ENCODE data around the gene GRIK1.

GRIK1 gene

DNA sequence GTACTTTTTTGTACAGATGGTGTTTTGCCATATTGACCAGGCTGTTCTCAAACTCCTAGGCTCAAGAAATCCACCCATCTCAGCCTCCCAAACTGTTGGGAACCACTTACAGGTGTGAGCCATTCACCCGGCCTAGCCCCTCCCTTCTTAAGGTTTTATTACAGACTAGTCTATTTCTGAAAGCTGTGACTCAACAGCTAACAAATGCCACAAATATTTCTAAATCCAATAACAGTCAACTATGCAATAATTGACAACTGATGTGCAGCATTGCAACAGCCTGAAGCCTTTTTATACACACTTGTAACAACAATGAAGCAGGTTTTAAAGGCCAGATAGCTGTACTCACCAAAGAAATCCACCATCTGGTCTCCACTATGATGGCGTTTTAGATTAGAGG, 51.4 kb downstream of the GRIK1 start:
- Mint-ChIP-seq H3K36me3 (ENCODE audit: low read depth) (no peaks in the 10 kb centered on the region), H3K9me3 (no peaks in the 10 kb centered on the region), H3K4me3 (no peak overlapping the region), H3K4me1 (ENCODE audit: low read depth) (no peaks in the 10 kb centered on the region), H3K27ac (no peak overlapping the region), H3K27me3 (no peaks in the 10 kb centered on the region)
- intact Hi-C loops (cut with micrococcal nuclease): no loop called here

DNA sequence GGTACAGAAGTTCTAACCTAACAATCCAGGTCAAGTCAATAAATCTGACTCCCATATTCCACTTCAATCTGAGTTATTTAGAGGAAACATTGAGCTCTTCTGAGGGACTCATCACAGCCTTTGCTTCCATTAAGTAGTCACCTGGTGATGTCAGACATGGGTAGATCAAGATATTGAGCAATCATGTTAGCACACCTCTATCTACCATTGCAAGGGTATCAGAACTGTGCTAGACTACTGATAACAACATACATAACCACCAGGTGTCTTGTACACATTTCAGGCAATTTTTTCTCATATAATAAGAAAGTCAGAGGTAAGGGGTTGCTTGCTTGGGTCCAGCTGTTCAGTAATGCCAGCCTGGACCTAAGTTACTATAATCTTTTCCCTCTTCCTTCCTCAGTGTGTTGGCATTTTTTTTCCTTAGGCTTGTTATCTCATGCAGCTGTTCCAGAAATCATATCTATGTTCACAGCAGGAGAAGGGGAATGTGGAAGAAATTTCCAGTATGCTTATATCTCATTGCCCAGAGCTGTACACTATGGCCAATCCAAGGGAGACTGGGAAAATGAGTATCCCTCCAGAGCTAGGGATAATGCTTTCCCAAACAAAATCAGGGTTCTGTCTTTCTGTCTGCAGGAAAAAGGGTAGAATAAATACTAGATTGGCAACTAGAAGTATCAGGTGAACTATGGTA, 52.3 kb downstream of the GRIK1 start:
- Mint-ChIP-seq H3K36me3 (ENCODE audit: low read depth) (no peaks in the 10 kb centered on the region), H3K4me3 (no peak overlapping the region), H3K27ac (no peak overlapping the region), H3K9me3 (no peaks in the 10 kb centered on the region), H3K27me3 (no peaks in the 10 kb centered on the region), H3K4me1 (ENCODE audit: low read depth) (no peaks in the 10 kb centered on the region)
- intact Hi-C loops (cut with micrococcal nuclease): no loop called here

DNA sequence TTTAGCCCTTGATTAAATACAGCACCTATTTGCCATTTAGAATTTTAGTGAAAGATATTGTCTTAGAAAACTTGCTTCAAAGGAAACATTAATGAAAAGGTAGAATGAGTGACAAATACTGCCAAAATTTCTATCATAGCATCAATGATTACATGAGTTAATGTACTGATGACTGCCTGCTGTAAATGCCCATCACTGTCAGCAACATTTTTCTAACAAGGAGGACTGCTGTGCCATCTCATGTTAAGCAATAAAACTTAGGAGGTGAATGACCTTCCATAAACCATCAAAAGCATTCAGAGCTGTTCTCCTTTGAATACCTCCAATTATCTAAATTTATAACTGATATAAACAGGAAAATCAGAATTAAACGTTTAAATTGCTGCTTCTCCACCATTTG, 54.3 kb downstream of the GRIK1 start:
- no peaks in the 10 kb centered on the region for H3K9me3 Mint-ChIP-seq
- intact Hi-C loops (cut with micrococcal nuclease): no loop called here

DNA sequence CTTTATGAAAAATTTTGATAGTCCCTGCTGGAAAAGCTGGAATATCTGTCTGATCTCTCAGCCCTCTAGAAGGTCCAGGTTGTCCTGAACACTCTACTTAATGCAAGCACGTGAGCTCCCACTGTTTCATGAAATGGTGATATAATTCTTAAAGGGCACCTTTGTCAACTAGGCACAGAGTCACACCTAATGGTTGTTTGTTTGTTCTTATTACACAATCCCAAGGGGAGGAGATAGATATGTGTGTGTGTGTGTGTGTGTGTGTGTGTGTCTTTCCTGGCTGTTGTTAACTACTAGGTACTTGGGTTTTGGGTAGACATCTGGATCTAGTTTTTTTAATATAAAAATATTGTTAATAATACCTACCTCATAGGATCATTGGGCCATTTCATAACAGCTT, 63.9 kb downstream of the GRIK1 start:
- Mint-ChIP-seq H3K36me3 (ENCODE audit: low read depth) (no peaks in the 10 kb centered on the region), H3K4me3 (no peak overlapping the region), H3K9me3 (no peaks in the 10 kb centered on the region), H3K4me1 (ENCODE audit: low read depth) (no peaks in the 10 kb centered on the region), H3K27ac (no peak overlapping the region), H3K27me3 (no peaks in the 10 kb centered on the region)
- intact Hi-C loops (cut with micrococcal nuclease): no loop called here

More for the DNA sequence above, 54.3 kb downstream of the GRIK1 start:
- Mint-ChIP-seq H3K27ac (no peak overlapping the region), H3K36me3 (ENCODE audit: low read depth) (no peaks in the 10 kb centered on the region), H3K4me1 (ENCODE audit: low read depth) (no peaks in the 10 kb centered on the region), H3K4me3 (no peak overlapping the region), H3K27me3 (no peaks in the 10 kb centered on the region)

DNA sequence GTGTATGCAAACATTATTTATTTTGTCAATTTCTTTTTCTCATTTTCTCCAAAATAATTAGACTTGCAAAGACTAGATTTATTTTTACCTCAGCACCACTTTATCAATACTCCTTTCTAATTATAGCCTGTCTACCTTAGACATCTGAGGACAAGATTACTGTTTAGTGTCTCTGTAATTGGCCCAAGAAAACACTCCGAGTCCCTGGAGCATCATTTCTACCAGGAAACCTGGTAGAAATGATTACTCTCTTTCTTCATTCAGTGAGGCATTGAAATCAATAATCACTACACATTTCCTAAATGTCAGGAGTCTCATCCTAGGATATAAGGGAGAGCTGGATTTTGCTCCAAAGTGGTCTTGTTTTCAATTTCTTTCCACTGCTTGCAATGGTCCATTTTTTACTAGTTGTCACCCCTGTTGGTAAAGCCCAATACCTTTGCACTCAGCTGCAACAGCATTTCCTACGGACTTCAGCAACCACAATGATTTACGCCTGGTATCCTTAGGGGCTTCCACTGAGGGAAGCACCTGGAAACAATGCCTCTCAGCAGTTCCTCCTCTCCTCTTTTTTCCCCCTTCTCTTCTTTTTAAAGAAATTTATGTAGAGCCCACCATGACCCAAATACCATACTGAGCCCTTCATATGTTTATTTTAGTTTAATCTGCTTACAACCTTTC, 64.6 kb downstream of the GRIK1 start:
- Mint-ChIP-seq H3K4me1 (ENCODE audit: low read depth) (no peaks in the 10 kb centered on the region), H3K27ac (no peak overlapping the region), H3K36me3 (ENCODE audit: low read depth) (no peaks in the 10 kb centered on the region), H3K4me3 (no peak overlapping the region), H3K9me3 (no peaks in the 10 kb centered on the region), H3K27me3 (no peaks in the 10 kb centered on the region)
- intact Hi-C loops (cut with micrococcal nuclease): no loop called here

DNA sequence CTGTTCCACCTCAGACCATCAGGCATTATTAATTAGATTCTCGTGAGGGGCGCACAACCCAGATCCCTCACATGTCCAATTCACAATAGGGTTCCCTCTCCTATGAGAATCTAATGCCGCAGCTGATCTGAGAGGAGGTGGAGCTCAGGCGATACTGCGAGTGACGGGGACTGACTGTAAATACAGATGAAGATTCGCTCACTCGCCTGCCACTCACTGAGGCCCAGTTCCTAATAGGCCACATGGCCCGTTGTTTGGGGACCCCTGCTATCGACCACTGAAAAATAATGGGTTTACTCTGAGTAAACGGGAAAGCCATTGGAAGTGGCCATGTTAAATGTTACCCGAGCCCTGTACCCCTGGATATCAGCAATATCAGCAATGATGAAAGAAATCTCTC, 65.9 kb downstream of the GRIK1 start:
- Mint-ChIP-seq H3K4me3 (no peak overlapping the region), H3K36me3 (ENCODE audit: low read depth) (no peaks in the 10 kb centered on the region), H3K4me1 (ENCODE audit: low read depth) (no peaks in the 10 kb centered on the region), H3K9me3 (no peaks in the 10 kb centered on the region), H3K27ac (no peak overlapping the region), H3K27me3 (no peaks in the 10 kb centered on the region)
- intact Hi-C loops (cut with micrococcal nuclease): no loop called here

DNA sequence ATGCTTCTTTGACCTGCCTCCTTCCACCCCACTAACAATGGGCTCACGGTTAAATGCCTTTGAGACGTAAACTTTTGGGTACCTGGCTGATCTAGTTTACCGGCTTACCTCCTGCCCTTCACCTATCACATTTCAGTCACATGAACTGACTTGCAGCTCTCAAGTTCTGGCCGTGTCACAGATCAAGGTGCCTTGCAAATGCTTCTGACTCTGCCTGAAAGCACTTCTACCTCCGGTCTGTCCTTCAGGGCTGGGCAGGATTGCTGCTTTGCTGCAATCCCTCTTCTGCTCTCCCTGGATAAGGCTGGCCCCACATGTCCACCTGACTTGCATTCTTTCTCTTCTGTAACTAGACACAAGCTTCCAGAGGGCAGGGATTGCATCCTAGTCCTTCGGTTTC, 69.0 kb downstream of the GRIK1 start:
- H3K4me1 Mint-ChIP-seq (ENCODE audit: low read depth): no peaks in the 10 kb centered on the region
- H3K4me3 Mint-ChIP-seq: no peak overlapping the region
- peaks cover 2% of the 10 kb centered on the region for H3K27me3 Mint-ChIP-seq
- intact Hi-C loops (cut with micrococcal nuclease): no loop called here
- no peaks in the 10 kb centered on the region for H3K9me3 Mint-ChIP-seq
- no peak overlapping the region for H3K27ac Mint-ChIP-seq
- H3K36me3 Mint-ChIP-seq (ENCODE audit: low read depth): no peaks in the 10 kb centered on the region

DNA sequence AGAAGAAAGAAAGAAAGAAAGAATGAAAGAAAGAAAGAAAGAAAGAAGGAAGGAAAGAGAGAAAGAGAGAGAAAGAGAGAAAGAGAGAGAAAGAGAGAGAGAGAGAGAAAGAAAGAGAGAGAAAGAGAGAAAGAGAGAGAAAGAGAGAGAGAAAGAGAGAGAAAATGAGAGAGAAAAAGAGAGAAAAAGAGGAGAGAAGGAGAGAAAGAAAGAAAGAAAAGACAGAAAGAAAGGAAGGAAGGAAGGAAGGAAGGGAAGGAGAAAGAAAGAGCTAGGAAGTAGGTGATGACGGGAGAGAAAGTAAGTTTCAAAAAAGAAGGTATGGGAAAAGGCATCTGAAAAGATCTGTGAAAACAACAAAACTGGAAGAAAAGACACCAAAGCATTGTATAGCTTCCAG, 72.0 kb downstream of the GRIK1 start:
- Mint-ChIP-seq H3K9me3 (no peaks in the 10 kb centered on the region), H3K4me3 (no peak overlapping the region), H3K4me1 (ENCODE audit: low read depth) (no peaks in the 10 kb centered on the region), H3K27me3 (peaks cover 3% of the 10 kb centered on the region), H3K36me3 (ENCODE audit: low read depth) (no peaks in the 10 kb centered on the region), H3K27ac (no peak overlapping the region)
- intact Hi-C loops (cut with micrococcal nuclease): no loop called here

DNA sequence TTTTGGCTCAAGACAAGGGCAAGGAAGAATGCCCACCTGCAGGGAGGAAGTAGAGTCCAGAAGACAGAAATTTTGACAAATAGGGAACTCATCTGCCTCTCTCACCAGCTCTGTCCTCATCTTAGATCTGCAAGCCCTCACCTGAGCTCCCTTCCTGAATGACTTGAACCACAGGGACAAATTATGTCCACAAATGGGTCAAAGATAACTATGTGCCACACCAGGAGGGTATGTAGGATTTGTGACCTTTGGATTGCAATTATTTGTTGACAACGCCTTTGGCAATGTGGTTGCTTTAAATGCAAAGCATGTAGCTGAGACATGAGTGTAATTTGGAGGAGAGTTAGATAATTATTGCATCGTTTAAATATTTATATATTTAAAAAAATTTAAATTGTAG, 79.5 kb downstream of the GRIK1 start:
- Mint-ChIP-seq H3K4me1 (ENCODE audit: low read depth) (no peaks in the 10 kb centered on the region), H3K27ac (no peak overlapping the region), H3K9me3 (no peaks in the 10 kb centered on the region), H3K36me3 (ENCODE audit: low read depth) (no peaks in the 10 kb centered on the region), H3K27me3 (peaks cover 1% of the 10 kb centered on the region), H3K4me3 (no peak overlapping the region)
- intact Hi-C loops (cut with micrococcal nuclease): no loop called here

DNA sequence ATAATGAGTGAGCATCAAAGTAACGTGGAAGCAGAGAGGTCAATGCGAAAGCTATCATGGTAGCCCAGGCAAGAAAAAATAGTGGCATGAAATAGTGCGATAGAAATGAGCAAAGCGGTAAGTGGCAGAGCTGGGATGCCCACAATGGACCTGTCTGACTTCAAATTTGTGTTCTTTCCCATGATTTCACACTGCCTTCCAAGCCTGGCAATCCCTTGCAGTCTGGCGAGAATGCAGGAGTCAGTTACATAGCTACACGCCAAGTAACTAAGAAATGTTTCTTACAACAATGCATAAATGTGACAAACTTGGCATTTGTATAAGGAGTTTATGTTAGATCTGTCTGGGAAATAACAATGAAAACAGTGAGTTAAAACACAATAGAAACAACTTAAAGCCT, 82.6 kb downstream of the GRIK1 start:
- H3K9me3 Mint-ChIP-seq: no peaks in the 10 kb centered on the region
- no peaks in the 10 kb centered on the region for H3K36me3 Mint-ChIP-seq (ENCODE audit: low read depth)
- no peaks in the 10 kb centered on the region for H3K4me1 Mint-ChIP-seq (ENCODE audit: low read depth)
- intact Hi-C loops (cut with micrococcal nuclease): no loop called here
- no peak overlapping the region for H3K4me3 Mint-ChIP-seq
- no peaks in the 10 kb centered on the region for H3K27me3 Mint-ChIP-seq
- no peak overlapping the region for H3K27ac Mint-ChIP-seq

DNA sequence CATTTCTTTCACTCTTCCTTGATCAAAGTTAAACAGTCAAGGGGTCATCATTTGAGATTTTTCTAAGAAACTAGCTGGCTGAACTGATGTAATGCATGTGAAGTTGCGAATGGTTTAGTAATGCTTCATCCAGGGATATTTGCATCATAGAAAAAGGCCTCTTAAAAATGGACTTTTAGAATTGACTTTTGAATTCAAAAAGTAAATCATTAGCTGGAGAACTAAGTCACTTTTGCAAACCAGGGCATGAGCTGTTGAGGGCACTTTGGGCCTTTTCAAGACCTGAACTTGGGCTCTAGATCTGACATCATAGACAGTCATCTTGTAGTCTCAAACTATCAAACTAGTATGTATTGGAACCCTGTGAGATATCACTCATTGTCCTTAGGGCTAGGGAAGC, 85.0 kb downstream of the GRIK1 start:
- H3K9me3 Mint-ChIP-seq: no peaks in the 10 kb centered on the region
- H3K4me1 Mint-ChIP-seq (ENCODE audit: low read depth): no peaks in the 10 kb centered on the region
- no peak overlapping the region for H3K4me3 Mint-ChIP-seq
- no peaks in the 10 kb centered on the region for H3K27me3 Mint-ChIP-seq
- intact Hi-C loops (cut with micrococcal nuclease): no loop called here
- no peak overlapping the region for H3K27ac Mint-ChIP-seq
- no peaks in the 10 kb centered on the region for H3K36me3 Mint-ChIP-seq (ENCODE audit: low read depth)

DNA sequence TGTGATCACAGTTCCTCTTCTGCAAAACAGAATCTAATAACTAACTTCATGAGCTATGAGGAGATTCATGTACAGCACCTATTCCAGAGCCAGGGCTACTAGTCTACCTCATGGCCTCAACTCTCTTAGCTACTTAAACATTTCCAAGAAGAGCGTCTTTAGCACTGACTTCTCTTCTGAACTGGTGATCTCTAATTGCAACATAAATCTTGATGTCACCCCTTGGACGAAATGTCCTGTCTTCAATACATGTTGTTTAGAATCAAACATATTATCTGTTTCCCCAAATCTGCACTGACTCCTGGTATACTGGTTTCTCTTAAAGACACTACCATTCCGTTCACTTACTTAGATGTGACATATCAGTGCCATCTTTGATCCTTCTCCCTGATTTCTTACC, 88.2 kb downstream of the GRIK1 start:
- Mint-ChIP-seq H3K4me3 (no peak overlapping the region), H3K36me3 (ENCODE audit: low read depth) (no peaks in the 10 kb centered on the region), H3K9me3 (no peaks in the 10 kb centered on the region), H3K27ac (no peak overlapping the region), H3K4me1 (ENCODE audit: low read depth) (no peaks in the 10 kb centered on the region), H3K27me3 (no peaks in the 10 kb centered on the region)
- intact Hi-C loops (cut with micrococcal nuclease): no loop called here

DNA sequence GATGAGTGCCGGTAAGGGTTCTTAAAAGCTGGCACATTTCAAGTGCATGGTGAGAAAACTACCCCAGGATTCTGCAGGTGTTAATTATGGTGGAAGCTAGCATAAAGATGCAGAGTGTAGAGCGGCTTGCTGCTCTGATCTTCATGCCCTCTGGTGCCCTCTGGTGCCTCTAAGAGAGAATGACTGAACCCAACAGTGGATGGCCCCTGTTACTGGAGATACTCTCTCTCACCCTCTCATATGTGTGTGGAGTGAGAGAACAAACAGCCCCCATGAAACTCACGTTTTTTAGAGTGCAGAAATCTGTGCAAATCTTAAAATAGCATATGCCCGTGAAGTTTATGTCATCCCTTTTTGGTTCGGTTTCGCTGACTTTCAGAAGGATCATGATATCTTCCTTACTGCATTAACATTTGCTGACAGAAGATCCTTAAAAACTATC, 90.0 kb downstream of the GRIK1 start:
- Mint-ChIP-seq H3K4me3 (no peak overlapping the region), H3K27ac (no peak overlapping the region), H3K9me3 (no peaks in the 10 kb centered on the region), H3K36me3 (ENCODE audit: low read depth) (no peaks in the 10 kb centered on the region), H3K4me1 (ENCODE audit: low read depth) (no peaks in the 10 kb centered on the region), H3K27me3 (no peaks in the 10 kb centered on the region)
- intact Hi-C loops (cut with micrococcal nuclease): loop anchor here (1.0 to 2.0 kb wide), 2 partner anchors 373 to 759 kb away; no protein-coding TSS in a partner anchor

DNA sequence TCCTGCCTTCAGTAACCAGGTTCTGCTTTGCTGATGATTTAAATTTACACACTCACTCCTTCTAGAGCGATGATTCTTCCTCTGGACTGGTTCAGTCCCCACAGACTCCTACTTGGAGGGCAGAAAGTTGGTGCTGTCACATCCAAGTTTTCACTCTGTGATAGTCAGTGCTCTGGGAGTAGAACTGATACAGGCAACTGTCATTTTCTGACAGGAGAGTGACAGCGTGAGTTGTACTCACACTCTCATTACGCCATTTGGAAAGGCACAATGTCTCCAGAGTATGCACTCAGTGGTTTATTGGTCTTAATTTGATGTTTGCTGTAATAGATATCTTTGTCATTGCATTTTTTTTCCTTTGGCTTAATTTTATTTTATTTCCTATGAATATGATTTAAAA, 96.0 kb downstream of the GRIK1 start:
- intact Hi-C loops (cut with micrococcal nuclease): no loop called here
- H3K36me3 Mint-ChIP-seq (ENCODE audit: low read depth): no peaks in the 10 kb centered on the region
- H3K27ac Mint-ChIP-seq: no peak overlapping the region
- no peaks in the 10 kb centered on the region for H3K4me1 Mint-ChIP-seq (ENCODE audit: low read depth)
- H3K4me3 Mint-ChIP-seq: no peak overlapping the region
- H3K9me3 Mint-ChIP-seq: no peaks in the 10 kb centered on the region
- H3K27me3 Mint-ChIP-seq: no peaks in the 10 kb centered on the region

DNA sequence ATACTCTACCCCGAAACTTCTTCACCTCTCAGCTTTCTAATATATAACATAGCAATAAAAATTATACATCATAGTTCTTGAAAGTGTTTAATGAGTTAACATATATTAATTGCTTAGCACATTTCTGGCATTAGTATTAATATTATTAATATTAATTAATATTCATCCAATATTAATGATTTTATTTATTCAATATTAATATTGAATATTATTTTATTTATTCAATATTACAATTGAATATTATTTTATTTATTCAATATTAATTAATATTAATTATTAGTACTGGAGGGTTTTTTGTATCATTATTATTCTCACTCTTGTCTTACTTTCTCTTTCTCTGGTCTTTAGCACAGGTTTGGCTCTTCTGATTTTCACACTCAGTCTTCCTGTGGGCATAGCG, 105.2 kb downstream of the GRIK1 start:
- no peaks in the 10 kb centered on the region for H3K27me3 Mint-ChIP-seq
- no peaks in the 10 kb centered on the region for H3K4me1 Mint-ChIP-seq (ENCODE audit: low read depth)
- H3K9me3 Mint-ChIP-seq: peaks cover 19% of the 10 kb centered on the region
- H3K4me3 Mint-ChIP-seq: no peak overlapping the region
- no peak overlapping the region for H3K27ac Mint-ChIP-seq
- intact Hi-C loops (cut with micrococcal nuclease): no loop called here
- H3K36me3 Mint-ChIP-seq (ENCODE audit: low read depth): no peaks in the 10 kb centered on the region

Measured in dendritic cell treated with granulocyte-macrophage colony-stimulating factor and Interleukin-4, amounts not matched to agents 40 ng/mL and 50 ng/mL, for 4 days (primary cell).